Measurements from ENCODE around the gene RANBP1. TPM values are rescaled to one million over a fixed set of nuclear protein-coding genes. Genes with fewer than 3 reads are reported as not detected.

Gene RANBP1
- total and polyA plus RNA-seq, 2 of the 4 experiments (the other 2 are of a cell fraction) = 173 to 376 TPM

GRCh38 chr22:20086763-20087162 is 29.1 kb upstream of the RANBP1 start:
- H4K20me1 ChIP-seq (ENCODE audit: insufficient read depth, low read length) = peaks cover 78% of the 10 kb centered on the region
- CTCF ChIA-PET = no interaction called here

More at GRCh38 chr22:20086763-20087162, 29.1 kb upstream of the RANBP1 start:
- H4K8ac ChIP-seq (ENCODE audit: low read depth in 2 of 2, low read length in 2 of 2) = no peak overlapping the region
- no peak overlapping the region for H3K4ac ChIP-seq (ENCODE audit: low read depth, low read length)
- no peaks in the 10 kb centered on the region for H3K27me3 ChIP-seq (ENCODE audit: control insufficient read depth, insufficient read depth, low read length)
- H3K36me3 ChIP-seq (ENCODE audit: control insufficient read depth, insufficient read depth, low read length) = peaks cover 56% of the 10 kb centered on the region
- intact Hi-C loops (cut with micrococcal nuclease) (no loop called here), dilution Hi-C loops (cut with HindIII; ENCODE audit: low sequenced_read_pairs, unreplicated experiment) (no loop called here), in situ Hi-C loops (cut with MboI; ENCODE audit: low sequenced_read_pairs) (no loop called here)
- no peak overlapping the region for H2BK120ac ChIP-seq (ENCODE audit: low read depth, low read length)
- no peak overlapping the region for H3K14ac ChIP-seq (replicated peaks; ENCODE audit: low read depth, low read length)
- BruUV-seq (replicated peaks) = no TSS peak
- TF ChIP-seq MAZ (IDR thresholded peaks at IDR 0.05; ENCODE audit: borderline replicate concordance, low read depth, low read length) (no peak), ELK1 (IDR thresholded peaks at IDR 0.05; ENCODE audit: borderline replicate concordance, low read depth, low read length) (no peak), POLR2A (IDR thresholded peaks at IDR 0.05; ENCODE audit: low read depth, low read length) (no peak), CTCF (conservative IDR thresholded peaks at IDR 0.05; ENCODE audit: low read depth, low read length) (no peak), USF2 (IDR thresholded peaks at IDR 0.05; ENCODE audit: low read depth, low read length) (no peak), CEBPB (IDR thresholded peaks at IDR 0.05; ENCODE audit: low read depth, low read length) (no peak), RCOR1 (IDR thresholded peaks at IDR 0.05; ENCODE audit: insufficient replicate concordance, low read length) (no peak), FOS (IDR thresholded peaks at IDR 0.05; ENCODE audit: low read depth, low read length) (no peak)
- no peak overlapping the region for H2BK20ac ChIP-seq (ENCODE audit: low read depth, low read length)
- H2AK9ac ChIP-seq (replicated peaks; ENCODE audit: low read depth, low read length, poor library complexity) = no peak overlapping the region
- no peak overlapping the region for H2BK15ac ChIP-seq (ENCODE audit: low read depth, low read length)
- H3K9me3 ChIP-seq (ENCODE audit: control insufficient read depth, insufficient read depth, low read length) = no peaks in the 10 kb centered on the region
- no peak overlapping the region for H3K27ac ChIP-seq (ENCODE audit: insufficient read depth, low read length)
- no peak overlapping the region for H2BK5ac ChIP-seq (ENCODE audit: low read depth, low read length, poor library complexity, severe bottlenecking)
- no peak overlapping the region for H3K4me2 ChIP-seq (ENCODE audit: low read depth, low read length)
- WGBS, 2 experiments (ENCODE audit: extremely low coverage in 2 of 2, insufficient read length in 1 of 2) = 98% methylated on average over 5 of the region's 5 CpGs; no CpG with 5 or more reads in 1 of the 2 experiments
- H3K56ac ChIP-seq (ENCODE audit: extremely low read depth, insufficient read depth, low read length) = no peak overlapping the region
- H3K23ac ChIP-seq (ENCODE audit: low read depth, low read length) = no peak overlapping the region; the same call in 1 of the 2 replicates
- H2AK5ac ChIP-seq (ENCODE audit: low read depth, low read length) = no peak overlapping the region
- no peak overlapping the region for H3K4me3 ChIP-seq (ENCODE audit: insufficient read depth, low read depth, low read length)
- peaks cover 18 to 82% of the 10 kb centered on the region in 2 experiments for H3K79me1 ChIP-seq (ENCODE audit: low read depth in 1 of 2, low read length in 2 of 2)
- H4K91ac ChIP-seq (ENCODE audit: insufficient read depth, low read depth, low read length) = no peak overlapping the region
- no peak overlapping the region for H3K9ac ChIP-seq (ENCODE audit: low read depth, low read length)
- H3K9me1 ChIP-seq (ENCODE audit: insufficient read depth, low read length) = peaks cover 24% of the 10 kb centered on the region
- H3K18ac ChIP-seq (ENCODE audit: low read depth, low read length) = no peak overlapping the region
- H3K4me1 ChIP-seq (ENCODE audit: control insufficient read depth, insufficient read depth, low read length) = peaks cover 17% of the 10 kb centered on the region
- H2AFZ ChIP-seq (replicated peaks; ENCODE audit: low read length, poor library complexity) = no peak overlapping the region
- no peak overlapping the region for H4K5ac ChIP-seq (ENCODE audit: low read depth, low read length)
- POLR2A ChIA-PET (ENCODE audit: unreplicated experiment) = no interaction called here
- no peak for ATAC-seq (ENCODE audit: low read depth)
- DNase-seq = no peak

Measured in IMR-90 (cell line).